GM19395 (cell line): ENCODE measurements around the gene PNLDC1.
A peak's percentile ranks its signal among the peaks of the same experiment; 100 is the strongest.
"Not testable (repeated sequence)": the region's sequence is repeated elsewhere in the genome, so short reads cannot be mapped to it uniquely, and the experiment has no call there.

Source experiments
- ATAC-seq: cut with Tn5 transposase; IDR thresholded peaks from one replicate; pipeline ENCODE4 v1.9.1; 2021; ENCODE audit warnings: mild to moderate bottlenecking, moderate library complexity; ENCODE audit not compliant: unreplicated experiment

PNLDC1 gene

GRCh38 chr6:159778131-159778530 is 21.9 kb upstream of the PNLDC1 start:
- no peak for ATAC-seq

GRCh38 chr6:159778542-159779103 is 21.5 kb upstream of the PNLDC1 start:
- no peak for ATAC-seq

GRCh38 chr6:159788276-159788675 is 11.8 kb upstream of the PNLDC1 start:
- ATAC-seq, result no peak

GRCh38 chr6:159788753-159789376 is 11.2 kb upstream of the PNLDC1 start:
- ATAC-seq, result peak; percentile 8

GRCh38 chr6:159789377-159790148 is 10.5 kb upstream of the PNLDC1 start, which contains the start of gene TCP1:
TSS of gene TCP1 (minus strand) at chr6:159789602. CDS start at chr6:159789468, 134 bp downstream.
- peak; percentile 78 for ATAC-seq

GRCh38 chr6:159790149-159790955 is 9.7 kb upstream of the PNLDC1 start, which contains the start of gene MRPL18:
TSS of gene MRPL18 (plus strand) at chr6:159790467. CDS start at chr6:159790588, 121 bp downstream.
- peak; percentile 87 for ATAC-seq

- no peak for ATAC-seq
Observed at GRCh38 chr6:159790956-159791598, 9.0 kb upstream of the PNLDC1 start.

- not testable (repeated sequence) for ATAC-seq
Observed at GRCh38 chr6:159794976-159795375, 5.1 kb upstream of the PNLDC1 start.

GRCh38 chr6:159797554-159797953 is 2.5 kb upstream of the PNLDC1 start:
- no peak for ATAC-seq

- no peak for ATAC-seq
Observed at GRCh38 chr6:159801935-159802334, 1.9 kb downstream of the PNLDC1 start.

GRCh38 chr6:159804504-159804903 is 4.4 kb downstream of the PNLDC1 start:
- ATAC-seq, result no peak

- ATAC-seq, result no peak
Observed at GRCh38 chr6:159805440-159806020, 5.5 kb downstream of the PNLDC1 start.

- ATAC-seq, result no peak
Observed at GRCh38 chr6:159806021-159806458, 6.0 kb downstream of the PNLDC1 start.

GRCh38 chr6:159807150-159807858 is 7.2 kb downstream of the PNLDC1 start:
- no peak for ATAC-seq

GRCh38 chr6:159808647-159809046 is 8.6 kb downstream of the PNLDC1 start:
- no peak for ATAC-seq

GRCh38 chr6:159809149-159809548 is 9.1 kb downstream of the PNLDC1 start:
- no peak for ATAC-seq

- no peak for ATAC-seq
Observed at GRCh38 chr6:159813781-159814180, 13.7 kb downstream of the PNLDC1 start.

GRCh38 chr6:159815410-159815809 is 15.3 kb downstream of the PNLDC1 start:
- no peak for ATAC-seq

GRCh38 chr6:159816775-159817174 is 16.7 kb downstream of the PNLDC1 start:
- ATAC-seq, result not testable (repeated sequence)
